PC-9 (cell line): ENCODE results near the gene AP3S2. TPM values are rescaled to one million over a fixed set of nuclear protein-coding genes. Genes with fewer than 3 reads are reported as not detected.

Experiments used
- BruUV-seq: library from RNA; stranded (reverse); fragments of 400-500 nt; replicated peaks from 2 replicates; lab custom pipeline; 2021; lab: Mats Ljungman, UMichigan
- CTCF ChIA-PET: fragments of 300-600 bp; sonication (Branson Sonifier 250); formaldehyde crosslinking; loops from one replicate; lab custom pipeline; 2022; ENCODE audit warnings: antibody characterized with exemption; lab: Charles Lee
- POLR2A ChIA-PET: fragments of 300-600 bp; sonication (Branson Sonifier 250); formaldehyde crosslinking; loops from one replicate; lab custom pipeline; 2022; ENCODE audit warnings: antibody characterized with exemption; ENCODE audit not compliant: unreplicated experiment; lab: Charles Lee
- DNase-seq, 2 experiments: peaks; one replicate each; pipeline versions ENCODE4 v3.0.0 to v3.0.0-alpha.2; 2015 to 2022; ENCODE audit warnings: mixed read lengths in 1 of 2
- H2AFZ ChIP-seq: fragments of 200-600 bp; sonication (generic); 2 replicates; pipeline ENCODE4 v1.8.1; 2017; ENCODE audit warnings: antibody characterized with exemption
- H3F3A ChIP-seq: fragments of 200-600 bp; sonication (generic); 2 replicates; pipeline ENCODE4 v1.8.1; 2017; ENCODE audit warnings: antibody characterized with exemption, mild to moderate bottlenecking, low read depth; ENCODE audit not compliant: insufficient read depth
- H3K27ac ChIP-seq: fragments of 200-600 bp; sonication (generic); 2 replicates; pipeline ENCODE4 v1.6.1; 2016; ENCODE audit warnings: mixed run types
- H3K27me3 ChIP-seq: fragments of 200-600 bp; sonication (generic); 2 replicates; pipeline ENCODE4 v1.6.1; 2016; ENCODE audit warnings: low read depth, mixed run types; ENCODE audit not compliant: insufficient read depth
- H3K36me3 ChIP-seq: fragments of 200-600 bp; sonication (generic); 2 replicates; pipeline ENCODE4 v1.6.1; 2016; ENCODE audit warnings: low read depth, mixed run types
- H3K4me1 ChIP-seq: fragments of 200-600 bp; sonication (generic); replicated peaks from 2 replicates; pipeline ENCODE4 v1.6.1; 2016; ENCODE audit warnings: mixed run types; ENCODE audit not compliant: insufficient read depth
- H3K4me2 ChIP-seq: fragments of 200-600 bp; sonication (generic); 2 replicates; pipeline ENCODE4 v1.6.1; 2017; ENCODE audit warnings: mixed run types
- H3K4me3 ChIP-seq: fragments of 200-600 bp; sonication (generic); 2 replicates; pipeline ENCODE4 v1.6.1; 2016; ENCODE audit warnings: mixed run types
- H3K79me2 ChIP-seq: fragments of 200-600 bp; sonication (generic); 2 replicates; pipeline ENCODE4 v1.6.1; 2017; ENCODE audit warnings: low read depth, mixed run types
- H3K9me2 ChIP-seq: fragments of 200-600 bp; sonication (generic); 2 replicates; pipeline ENCODE4 v1.8.1; 2017; ENCODE audit warnings: mild to moderate bottlenecking; ENCODE audit not compliant: insufficient read depth
- H3K9me3 ChIP-seq: fragments of 200-600 bp; sonication (generic); 2 replicates; pipeline ENCODE4 v1.8.1; 2016; ENCODE audit warnings: low read depth; ENCODE audit not compliant: insufficient read depth
- H4K20me1 ChIP-seq: fragments of 200-600 bp; sonication (generic); 2 replicates; pipeline ENCODE4 v1.8.1; 2017; ENCODE audit not compliant: insufficient read depth
- CTCF ChIP-seq: fragments of 200-600 bp; sonication (generic); conservative IDR thresholded peaks from 2 replicates; pipeline ENCODE4 v1.6.1; 2017; ENCODE audit warnings: mixed run types, antibody characterized with exemption, mild to moderate bottlenecking, moderate library complexity
- EZH2 ChIP-seq: fragments of 200-600 bp; sonication (generic); IDR thresholded peaks from 2 replicates; pipeline ENCODE4 v1.8.0; 2017; ENCODE audit warnings: antibody characterized with exemption, low read depth
- intact Hi-C: fragments of 100-400 bp; cut with micrococcal nuclease; formaldehyde crosslinking; loops from one replicate; pipeline ENCODE4 v1.10.0; 2022; ENCODE audit not compliant: unreplicated experiment
- total RNA-seq: library from RNA; stranded (reverse); gene quantifications from 2 replicates; pipeline ENCODE4 v1.2.3, GENCODE V29; 2021

AP3S2 gene
- total RNA-seq, 1 experiment from 2014 or later, result 57.6 TPM

- POLR2A ChIA-PET, result no interaction called here
- no TSS peak for BruUV-seq
- Histone ChIP-seq H2AFZ (no peak overlapping the region), H3K9me2 (no peaks in the 10 kb centered on the region), H3K4me3 (0 out of 2 replicates have a peak overlapping the region, but pooled peaks have one; percentile 6), H3K79me2 (no peaks in the 10 kb centered on the region; the same call in none of the 2 replicates), H3F3A (peaks cover 38% of the 10 kb centered on the region), H3K9me3 (no peaks in the 10 kb centered on the region), H3K27me3 (no peaks in the 10 kb centered on the region), H3K4me1 (peaks cover 60% of the 10 kb centered on the region), H3K36me3 (0 out of 2 replicates have a peak, but pooled peaks cover 18% of the 10 kb centered on the region), H3K27ac (peak overlapping the region; percentile 79), H4K20me1 (no peaks in the 10 kb centered on the region), H3K4me2 (peak overlapping the region; percentile 62)
- CTCF ChIA-PET, result no interaction called here
- intact Hi-C loops, result no loop called here
- no peak for TF ChIP-seq CTCF
- TF ChIP-seq EZH2, result no peak
- DNase-seq, result no peak
Observed at GRCh38 chr15:89829161-89829560, 64.6 kb downstream of the AP3S2 start.

- Histone ChIP-seq H3K79me2 (no peaks in the 10 kb centered on the region; the same call in none of the 2 replicates), H3K4me2 (peak overlapping the region; percentile 62), H4K20me1 (no peaks in the 10 kb centered on the region), H3K27me3 (no peaks in the 10 kb centered on the region), H3K27ac (peak overlapping the region; percentile 79), H3K36me3 (0 out of 2 replicates have a peak, but pooled peaks cover 12% of the 10 kb centered on the region), H3F3A (peaks cover 41% of the 10 kb centered on the region), H3K9me2 (no peaks in the 10 kb centered on the region), H3K4me3 (0 out of 2 replicates have a peak overlapping the region, but pooled peaks have one; percentile 6), H3K4me1 (peaks cover 66% of the 10 kb centered on the region), H3K9me3 (no peaks in the 10 kb centered on the region), H2AFZ (no peak overlapping the region)
- intact Hi-C loops, result loop anchor here (1.0 kb wide), 2 partner anchors 8 to 67 kb away; no protein-coding TSS in a partner anchor
- no TSS peak for BruUV-seq
- TF ChIP-seq EZH2 (no peak), CTCF (no peak)
- CTCF ChIA-PET, result interaction anchor here (0.6 to 1.6 kb wide), 2 partner anchors 44 to 46 kb away, joined by 4 to 7 read pairs; no protein-coding TSS in a partner anchor
- POLR2A ChIA-PET, result interaction anchor here (0.6 to 1.0 kb wide), 4 partner anchors 14 to 337 kb away, joined by 3 to 10 read pairs (median 4); partner anchors contain the start of gene ANPEP
- DNase-seq, result peak; percentile 75 to 78
Observed at GRCh38 chr15:89828281-89829145, 65.3 kb downstream of the AP3S2 start.

GRCh38 chr15:89827829-89828228, 66.0 kb downstream of the AP3S2 start:
- no peaks in the 10 kb centered on the region for H3K9me2 ChIP-seq
- ChIA-PET CTCF (interaction anchor here (0.6 to 1.6 kb wide), 2 partner anchors 45 to 47 kb away, joined by 4 to 7 read pairs; no protein-coding TSS in a partner anchor), POLR2A (interaction anchor here (0.6 to 1.0 kb wide), 4 partner anchors 14 to 338 kb away, joined by 3 to 10 read pairs (median 4); partner anchors contain the start of gene ANPEP)
- 0 out of 2 replicates have a peak, but pooled peaks cover 6% of the 10 kb centered on the region for H3K36me3 ChIP-seq
- no peak for TF ChIP-seq EZH2
- no peak for TF ChIP-seq CTCF
- H3K4me1 ChIP-seq, result peaks cover 73% of the 10 kb centered on the region
- H3K9me3 ChIP-seq, result no peaks in the 10 kb centered on the region
- H3K4me3 ChIP-seq, result no peak overlapping the region
- peak overlapping the region; percentile 62 for H3K4me2 ChIP-seq
- H3K27me3 ChIP-seq, result no peaks in the 10 kb centered on the region
- no peaks in the 10 kb centered on the region for H4K20me1 ChIP-seq
- peak overlapping the region; percentile 79 for H3K27ac ChIP-seq
- no TSS peak for BruUV-seq
- H3K79me2 ChIP-seq, result no peaks in the 10 kb centered on the region; the same call in 1 of the 2 replicates
- no peak for DNase-seq
- intact Hi-C loops, result loop anchor here (1.0 kb wide), 2 partner anchors 8 to 67 kb away; no protein-coding TSS in a partner anchor
- H3F3A ChIP-seq, result peaks cover 47% of the 10 kb centered on the region
- H2AFZ ChIP-seq, result no peak overlapping the region
